LNCAP (cell line): ENCODE data around the gene MEST.

Source experiments
- TF ChIP-seq, protein P1 (sequence below): fragments of 450-650 bp; IDR thresholded peaks from 2 replicates; pipeline ENCODE4 v1.5.1; 2017; ENCODE audit warnings: mild to moderate bottlenecking

MEST gene

GRCh38 chr7:130486114-130486953 lies 5.6 kb upstream of the MEST start:
- TF ChIP-seq, protein P1, sequence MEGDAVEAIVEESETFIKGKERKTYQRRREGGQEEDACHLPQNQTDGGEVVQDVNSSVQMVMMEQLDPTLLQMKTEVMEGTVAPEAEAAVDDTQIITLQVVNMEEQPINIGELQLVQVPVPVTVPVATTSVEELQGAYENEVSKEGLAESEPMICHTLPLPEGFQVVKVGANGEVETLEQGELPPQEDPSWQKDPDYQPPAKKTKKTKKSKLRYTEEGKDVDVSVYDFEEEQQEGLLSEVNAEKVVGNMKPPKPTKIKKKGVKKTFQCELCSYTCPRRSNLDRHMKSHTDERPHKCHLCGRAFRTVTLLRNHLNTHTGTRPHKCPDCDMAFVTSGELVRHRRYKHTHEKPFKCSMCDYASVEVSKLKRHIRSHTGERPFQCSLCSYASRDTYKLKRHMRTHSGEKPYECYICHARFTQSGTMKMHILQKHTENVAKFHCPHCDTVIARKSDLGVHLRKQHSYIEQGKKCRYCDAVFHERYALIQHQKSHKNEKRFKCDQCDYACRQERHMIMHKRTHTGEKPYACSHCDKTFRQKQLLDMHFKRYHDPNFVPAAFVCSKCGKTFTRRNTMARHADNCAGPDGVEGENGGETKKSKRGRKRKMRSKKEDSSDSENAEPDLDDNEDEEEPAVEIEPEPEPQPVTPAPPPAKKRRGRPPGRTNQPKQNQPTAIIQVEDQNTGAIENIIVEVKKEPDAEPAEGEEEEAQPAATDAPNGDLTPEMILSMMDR: peak; percentile 75

DNA sequence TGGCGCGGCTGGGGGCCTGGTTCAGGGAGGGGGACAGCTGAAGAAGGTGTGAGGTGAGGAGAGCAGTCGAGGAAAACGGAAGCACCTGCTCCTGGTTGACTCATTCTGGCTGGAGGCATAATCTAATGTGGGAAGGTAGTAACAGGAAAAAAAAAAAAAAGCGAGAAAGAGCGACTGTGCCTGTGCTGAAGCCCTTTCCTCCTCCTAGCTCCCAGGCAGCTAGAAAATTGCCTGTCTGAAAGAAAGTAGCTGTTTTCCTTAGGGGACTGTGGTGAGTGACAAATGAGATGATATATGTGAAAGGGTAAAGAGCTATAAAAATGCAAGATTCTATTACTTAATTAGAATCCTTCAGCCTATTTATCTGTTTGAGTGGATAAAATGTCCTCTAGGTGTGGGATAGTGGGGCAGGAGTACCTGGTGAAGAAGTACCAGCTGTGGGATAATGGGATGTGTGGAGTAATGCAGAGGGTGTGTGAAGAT lies 4.9 kb upstream of the MEST start:
- TF ChIP-seq, protein P1: no peak

GRCh38 chr7:130488392-130489139 lies 3.3 kb upstream of the MEST start:
- TF ChIP-seq, protein P1: no peak

DNA sequence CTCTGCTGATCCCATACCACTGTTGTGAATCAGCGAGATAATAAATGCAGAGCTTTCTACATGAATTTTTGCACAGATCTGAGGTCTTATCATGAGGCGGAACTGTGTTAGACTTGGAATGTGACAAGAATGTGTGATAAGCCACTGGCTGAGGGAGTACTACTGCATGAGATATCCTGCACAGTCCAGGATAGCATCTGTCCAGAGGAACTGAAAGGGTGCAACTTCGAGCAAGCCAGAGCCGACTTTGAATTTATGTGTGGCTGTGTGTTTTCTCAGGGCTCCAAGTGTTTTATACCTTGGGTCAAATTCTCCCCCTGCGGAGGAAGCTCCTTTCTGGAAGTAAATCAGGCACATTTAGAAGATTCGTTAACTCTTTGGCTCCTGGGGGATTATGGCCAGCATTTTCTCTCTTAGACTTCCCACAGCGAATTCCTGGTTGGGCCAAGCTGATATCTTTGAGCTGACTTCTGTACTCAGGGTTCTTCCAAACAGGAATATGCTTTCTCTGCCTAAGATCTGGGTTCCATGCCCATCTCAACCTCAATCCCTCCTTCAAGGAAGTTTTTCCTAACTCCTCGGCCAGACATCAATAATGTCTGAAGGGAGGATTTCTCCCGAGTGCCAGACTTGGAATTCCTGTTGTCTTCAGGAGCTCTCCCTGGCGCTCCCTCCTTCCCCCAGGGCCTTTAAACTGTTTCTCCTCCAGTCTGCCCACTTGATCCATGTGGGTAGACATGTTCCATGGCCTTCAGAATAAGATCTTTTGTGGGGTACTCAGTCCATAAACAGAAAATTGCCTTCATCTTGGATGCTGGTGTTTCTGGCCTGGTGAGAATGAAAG lies 2.5 kb upstream of the MEST start:
- TF ChIP-seq, protein P1: no peak

DNA sequence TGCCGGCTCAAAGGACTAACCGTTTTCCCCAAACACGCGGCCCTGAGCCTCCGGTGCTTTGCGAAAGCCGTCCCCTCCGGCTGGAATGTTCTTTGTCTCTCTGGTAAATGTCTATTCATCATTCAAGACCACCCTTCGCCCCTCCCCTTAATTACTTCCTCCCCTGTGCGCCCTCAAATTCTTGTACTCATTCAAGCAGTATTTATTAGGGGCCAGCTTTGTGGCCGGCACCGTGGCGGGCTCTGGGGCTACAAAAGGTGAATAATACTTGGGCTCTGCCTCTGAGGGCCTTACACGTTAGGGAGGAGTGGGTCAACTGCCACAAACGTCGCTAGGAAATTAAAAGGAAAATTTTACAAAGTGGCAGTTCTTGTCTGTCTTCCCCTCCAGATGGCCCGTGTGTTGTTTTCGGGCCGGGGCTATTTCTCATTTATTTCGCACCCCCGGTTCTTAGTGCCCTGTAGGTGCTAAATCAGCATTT lies 1.5 kb upstream of the MEST start:
- TF ChIP-seq, protein P1: no peak

- TF ChIP-seq, protein P1: no peak
These were observed 739 bp upstream of the MEST start for GRCh38 chr7:130490888-130491804.
